Mesenchymal stem cell (in vitro differentiated cells and primary cell): ENCODE measurements around the gene TEDDM1.

Experiments
- DNase-seq: peaks from one replicate; pipeline ENCODE4 v3.0.0-alpha.2; 2013
- H2AFZ ChIP-seq: one replicate; pipeline ENCODE4 v1.6.1; 2013; ENCODE audit warnings: low read depth, mild to moderate bottlenecking, control low read depth, inconsistent platforms, low read length, moderate library complexity
- H2AK5ac ChIP-seq: 2 replicates; pipeline ENCODE4 v1.6.1; 2013; ENCODE audit warnings: low read length, moderate library complexity, mild to moderate bottlenecking, inconsistent platforms; ENCODE audit not compliant: severe bottlenecking
- H2BK120ac ChIP-seq: one replicate; pipeline ENCODE4 v1.6.1; 2013; ENCODE audit warnings: low read depth, mild to moderate bottlenecking, inconsistent platforms, low read length, moderate library complexity
- H2BK12ac ChIP-seq, 2 experiments: one replicate each; pipeline ENCODE4 v1.6.1; 2013; ENCODE audit warnings: inconsistent platforms in 2 of 2, low read length in 2 of 2, mild to moderate bottlenecking in 2 of 2, moderate library complexity in 2 of 2, control low read depth in 1 of 2
- H2BK15ac ChIP-seq: one replicate; pipeline ENCODE4 v1.6.1; 2013; ENCODE audit warnings: mild to moderate bottlenecking, low read depth, inconsistent platforms; ENCODE audit not compliant: poor library complexity, severe bottlenecking
- H2BK5ac ChIP-seq: 2 replicates; pipeline ENCODE4 v1.6.1; 2013; ENCODE audit warnings: low read depth, mild to moderate bottlenecking, low read length, control low read depth, inconsistent platforms; ENCODE audit not compliant: poor library complexity, severe bottlenecking
- H3K14ac ChIP-seq, 2 experiments: one replicate each; pipeline ENCODE4 v1.6.1; 2013; ENCODE audit warnings: inconsistent platforms in 2 of 2, low read length in 2 of 2, control low read depth in 1 of 2, mild to moderate bottlenecking in 1 of 2, moderate library complexity in 1 of 2
- H3K18ac ChIP-seq, 2 experiments: one replicate each; pipeline ENCODE4 v1.6.1; 2013; ENCODE audit warnings: inconsistent platforms in 2 of 2, low read length in 2 of 2, control low read depth in 1 of 2, low read depth in 1 of 2, mild to moderate bottlenecking in 1 of 2
- H3K23ac ChIP-seq, 2 experiments: one replicate each; pipeline ENCODE4 v1.6.1; 2013; ENCODE audit warnings: inconsistent platforms in 2 of 2, low read length in 2 of 2, mild to moderate bottlenecking in 2 of 2, moderate library complexity in 2 of 2, control low read depth in 1 of 2
- H3K27ac ChIP-seq: 2 replicates; pipeline ENCODE4 v1.5.1; 2013; ENCODE audit warnings: mild to moderate bottlenecking, moderate library complexity, low read length, control low read depth, inconsistent platforms; ENCODE audit not compliant: poor library complexity, severe bottlenecking
- H3K27me3 ChIP-seq, 2 experiments: 2 replicates each; pipeline versions ENCODE4 v1.6.1 to v1.7.0; 2013; ENCODE audit warnings: low read length in 2 of 2, mild to moderate bottlenecking in 2 of 2, moderate library complexity in 2 of 2, control low read depth in 1 of 2, inconsistent platforms in 1 of 2; ENCODE audit not compliant: control insufficient read depth in 1 of 2, insufficient read depth in 1 of 2
- H3K36me3 ChIP-seq, 2 experiments: 2 replicates each; pipeline versions ENCODE4 v1.6.1 to v1.7.0; 2013; ENCODE audit warnings: low read length in 2 of 2, control low read depth in 1 of 2, inconsistent platforms in 1 of 2, low read depth in 1 of 2, mild to moderate bottlenecking in 1 of 2; ENCODE audit not compliant: insufficient read depth in 2 of 2, control insufficient read depth in 1 of 2
- H3K4ac ChIP-seq, 2 experiments: one replicate each; pipeline ENCODE4 v1.6.1; 2013; ENCODE audit warnings: inconsistent platforms in 2 of 2, low read length in 2 of 2, mild to moderate bottlenecking in 2 of 2, moderate library complexity in 2 of 2, control low read depth in 1 of 2, low read depth in 1 of 2
- H3K4me1 ChIP-seq: 2 replicates; pipeline ENCODE4 v1.6.1; 2013; ENCODE audit warnings: low read depth, low read length, control low read depth; ENCODE audit not compliant: control insufficient read depth, insufficient read depth
- H3K4me2 ChIP-seq: 2 replicates; pipeline ENCODE4 v1.6.1; 2013; ENCODE audit warnings: low read length, mild to moderate bottlenecking, inconsistent platforms; ENCODE audit not compliant: poor library complexity, severe bottlenecking
- H3K4me3 ChIP-seq, 2 experiments: 2 replicates each; pipeline versions ENCODE4 v1.5.1 to v1.7.0; 2013; ENCODE audit warnings: low read length in 2 of 2, mild to moderate bottlenecking in 2 of 2, control low read depth in 1 of 2, low read depth in 1 of 2; ENCODE audit not compliant: insufficient read depth in 1 of 2
- H3K79me1 ChIP-seq: replicated peaks from 2 replicates; pipeline ENCODE4 v1.6.1; 2013; ENCODE audit warnings: mild to moderate bottlenecking, control low read depth, low read length, inconsistent platforms; ENCODE audit not compliant: poor library complexity, severe bottlenecking
- H3K9ac ChIP-seq: 2 replicates; pipeline ENCODE4 v1.7.0; 2013; ENCODE audit warnings: mild to moderate bottlenecking, low read length, moderate library complexity
- H3K9me3 ChIP-seq: 2 replicates; pipeline ENCODE4 v1.7.0; 2013; ENCODE audit warnings: mild to moderate bottlenecking, low read length; ENCODE audit not compliant: control insufficient read depth
- H4K8ac ChIP-seq: one replicate; pipeline ENCODE4 v1.6.1; 2013; ENCODE audit warnings: inconsistent platforms, mild to moderate bottlenecking, low read length, moderate library complexity
- H4K91ac ChIP-seq: one replicate; pipeline ENCODE4 v1.6.1; 2013; ENCODE audit warnings: mild to moderate bottlenecking, low read length, inconsistent platforms
- WGBS: methylation state at CpG from one replicate; pipeline ENCODE4 v1.1.7; 2013; ENCODE audit warnings: mixed read lengths; 5-methylcytosine and 5-hydroxymethylcytosine counted together

The TEDDM1 gene

GRCh38 chr1:182392050-182393028, 8.1 kb downstream of the TEDDM1 start:
- WGBS = 16% methylated on average over 39 of the region's 47 CpGs

GRCh38 chr1:182391362-182392049, 9.0 kb downstream of the TEDDM1 start, which contains the start of gene GLUL:
GLUL (minus strand) TSS chr1:182391790; CDS start chr1:182388737, 3,053 bp downstream.
- peak within 1 kb of the TSS; percentile 96 for H3K4me2 ChIP-seq
- under 1% methylated on average over 44 of the region's 70 CpGs for WGBS

More at GRCh38 chr1:182392050-182393028, 8.1 kb downstream of the TEDDM1 start:
- Histone ChIP-seq H3K9ac (peak overlapping the region; percentile 96), H3K23ac (no peak overlapping the region), H2BK15ac (peak overlapping the region; percentile 99), H3K14ac (peak overlapping the region in 1 of 2 experiments; percentile 86), H2BK12ac (peak overlapping the region in 1 of 2 experiments; percentile 61), H3K4me1 (peaks cover 9% of the 10 kb centered on the region), H3K27me3 (no peaks in the 10 kb centered on the region), H3K4me3 (peak overlapping the region; percentile 82 to 99), H3K18ac (peak overlapping the region; percentile 88 to 98), H2BK5ac (peak overlapping the region; percentile 79), H3K27ac (peak overlapping the region; percentile 62), H3K4me2 (peak overlapping the region; percentile 96), H2AK5ac (no peak overlapping the region), H3K79me1 (peaks cover 14% of the 10 kb centered on the region), H4K8ac (peak overlapping the region; percentile 96), H2BK120ac (peak overlapping the region; percentile 98), H2AFZ (no peak overlapping the region), H3K9me3 (no peaks in the 10 kb centered on the region), H4K91ac (peak overlapping the region; percentile 95), H3K36me3 (peaks cover 5 to 13% of the 10 kb centered on the region in 2 experiments), H3K4ac (peak overlapping the region; percentile 54 to 91)
- DNase-seq = peak; percentile 50

GRCh38 chr1:182391028-182391361, 9.5 kb downstream of the TEDDM1 start:
- no peaks in the 10 kb centered on the region for H3K9me3 ChIP-seq
- peak overlapping the region; percentile 40 for H2BK15ac ChIP-seq
- H3K9ac ChIP-seq = peak overlapping the region; percentile 96
- no peak overlapping the region for H4K91ac ChIP-seq
- H3K79me1 ChIP-seq = peaks cover 26% of the 10 kb centered on the region
- H2AFZ ChIP-seq = peak overlapping the region; percentile 75
- H2BK120ac ChIP-seq = peak overlapping the region; percentile 93
- peak overlapping the region; percentile 93 for H4K8ac ChIP-seq
- WGBS = under 1% methylated on average over 28 of the region's 35 CpGs
- peaks cover 9% of the 10 kb centered on the region for H3K4me1 ChIP-seq
- H3K4ac ChIP-seq = peak overlapping the region in 1 of 2 experiments; percentile 94
- H3K27ac ChIP-seq = no peak overlapping the region
- H2AK5ac ChIP-seq = no peak overlapping the region
- peak overlapping the region in 1 of 2 experiments; percentile 97 for H3K23ac ChIP-seq
- no peak overlapping the region for H2BK5ac ChIP-seq
- H3K18ac ChIP-seq = peak overlapping the region; percentile 52 to 99
- H3K36me3 ChIP-seq = peaks cover 16 to 26% of the 10 kb centered on the region in 2 experiments
- DNase-seq = no peak
- no peaks in the 10 kb centered on the region for H3K27me3 ChIP-seq
- peak overlapping the region in 1 of 2 experiments; percentile 98 for H3K14ac ChIP-seq
- H3K4me2 ChIP-seq = peak overlapping the region; percentile 95
- H2BK12ac ChIP-seq = peak overlapping the region in 1 of 2 experiments; percentile 3
- H3K4me3 ChIP-seq = peak overlapping the region; percentile 82 to 99

More at GRCh38 chr1:182391362-182392049, 9.0 kb downstream of the TEDDM1 start, which contains the start of gene GLUL:
- Histone ChIP-seq H3K23ac (peak within 1 kb of the TSS in 1 of 2 experiments; percentile 97), H2BK5ac (peak within 1 kb of the TSS; percentile 79), H2AK5ac (no peak within 1 kb of the TSS), H4K8ac (peak within 1 kb of the TSS; percentile 96), H2AFZ (peak within 1 kb of the TSS; percentile 75), H3K9me3 (no peaks in the 10 kb centered on the region), H3K4me3 (peak within 1 kb of the TSS; percentile 82 to 99), H2BK12ac (peak within 1 kb of the TSS; percentile 18 to 61), H3K79me1 (peaks cover 21% of the 10 kb centered on the region), H3K9ac (peak within 1 kb of the TSS; percentile 96), H2BK120ac (peak within 1 kb of the TSS; percentile 98), H4K91ac (peak within 1 kb of the TSS; percentile 95), H2BK15ac (peak within 1 kb of the TSS; percentile 99), H3K14ac (peak within 1 kb of the TSS in 1 of 2 experiments; percentile 100), H3K27ac (peak within 1 kb of the TSS; percentile 62), H3K36me3 (peaks cover 12 to 21% of the 10 kb centered on the region in 2 experiments), H3K18ac (peak within 1 kb of the TSS; percentile 98 to 99), H3K4me1 (peaks cover 9% of the 10 kb centered on the region), H3K4ac (peak within 1 kb of the TSS; percentile 88 to 94), H3K27me3 (no peaks in the 10 kb centered on the region)
- DNase-seq = peak; percentile 94
